GM20431 (cell line): ENCODE data around the gene BLID.

Source experiments
- in situ Hi-C: fragments of 300-500 bp; cut with MseI, MboI; formaldehyde crosslinking; loops from one replicate; pipeline ENCODE4 v1.15.0; 2020; ENCODE audit warnings: low sequenced_read_pairs; ENCODE audit not compliant: unreplicated experiment

Gene BLID, protein sequence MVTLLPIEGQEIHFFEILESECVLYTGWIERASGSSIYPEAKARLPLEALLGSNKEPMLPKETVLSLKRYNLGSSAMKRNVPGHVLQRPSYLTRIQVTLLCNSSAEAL

DNA sequence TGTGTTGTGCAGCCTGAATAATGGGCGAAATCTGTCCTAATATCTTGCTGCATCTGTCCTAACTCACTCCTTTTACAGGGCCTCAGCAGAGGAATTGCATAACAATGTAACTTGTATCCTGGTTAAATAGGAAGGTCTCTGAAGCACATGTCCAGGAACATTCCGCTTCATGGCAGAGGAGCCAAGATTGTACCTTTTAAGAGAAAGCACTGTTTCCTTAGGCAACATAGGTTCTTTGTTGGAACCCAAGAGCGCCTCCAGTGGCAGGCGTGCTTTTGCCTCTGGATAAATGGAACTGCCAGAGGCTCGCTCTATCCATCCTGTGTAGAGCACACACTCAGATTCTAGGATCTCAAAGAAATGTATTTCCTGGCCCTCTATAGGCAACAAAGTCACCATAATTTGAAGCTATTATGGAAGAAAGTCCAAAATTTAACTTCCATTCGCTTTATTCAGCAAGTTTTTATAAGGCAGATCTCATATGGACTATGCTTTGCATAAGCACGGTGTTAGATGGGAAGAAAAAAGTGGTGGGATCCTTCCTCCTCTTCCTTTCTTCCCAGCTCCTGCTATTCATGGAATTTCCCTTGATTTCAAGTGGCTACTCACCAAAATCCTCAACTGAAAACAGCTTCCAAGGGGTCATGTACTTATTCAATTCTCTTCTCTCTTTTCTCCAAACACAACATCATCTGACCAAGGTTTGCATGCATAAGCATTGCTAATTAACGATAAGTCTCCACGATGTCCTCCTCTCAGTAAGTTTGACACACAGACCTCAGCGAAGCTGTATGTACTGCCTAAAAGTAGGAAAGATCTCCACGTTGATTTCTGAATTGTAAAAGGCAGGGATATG, at the start of gene BLID:
Gene BLID (minus strand): TSS at position 692 of the 856 bp plus-strand sequence. CDS start 293 bp downstream, at position 399.
- in situ Hi-C loops, result no loop called here

DNA sequence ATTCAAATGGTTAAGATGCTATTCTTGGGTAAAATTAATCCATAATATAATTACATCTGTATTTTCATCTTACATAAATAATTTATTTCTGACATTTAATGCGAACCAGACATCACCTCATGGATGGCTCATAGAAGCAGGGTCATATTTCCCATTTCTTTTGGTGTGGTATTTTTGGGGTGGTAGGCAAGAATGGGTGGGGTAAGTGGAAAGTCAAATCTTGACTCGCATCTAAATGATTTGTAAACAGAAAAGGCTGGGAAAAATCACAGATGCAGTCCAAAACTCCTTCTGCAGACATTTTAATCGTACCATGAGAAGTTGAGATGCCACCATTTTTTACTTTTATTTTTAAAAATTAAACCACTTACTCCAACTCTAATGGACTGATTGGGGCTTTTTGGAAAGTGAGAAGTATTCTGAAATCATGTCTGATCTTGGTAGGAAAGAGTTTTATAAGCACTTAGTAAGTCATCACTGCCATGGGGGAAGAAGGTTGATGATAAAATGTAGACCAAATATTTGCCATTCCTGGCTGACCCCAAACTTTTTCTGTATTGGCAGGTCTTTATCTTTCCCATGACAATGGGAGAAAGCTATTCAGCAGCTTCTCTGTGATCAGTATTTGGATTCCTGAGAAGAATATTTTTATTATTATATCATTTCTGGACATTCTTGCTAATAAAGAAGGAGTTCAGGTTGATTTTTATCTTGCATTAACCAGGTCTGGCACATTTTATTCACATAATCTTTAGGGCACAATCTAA, 47.2 kb upstream of the BLID start:
- in situ Hi-C loops, result no loop called here

DNA sequence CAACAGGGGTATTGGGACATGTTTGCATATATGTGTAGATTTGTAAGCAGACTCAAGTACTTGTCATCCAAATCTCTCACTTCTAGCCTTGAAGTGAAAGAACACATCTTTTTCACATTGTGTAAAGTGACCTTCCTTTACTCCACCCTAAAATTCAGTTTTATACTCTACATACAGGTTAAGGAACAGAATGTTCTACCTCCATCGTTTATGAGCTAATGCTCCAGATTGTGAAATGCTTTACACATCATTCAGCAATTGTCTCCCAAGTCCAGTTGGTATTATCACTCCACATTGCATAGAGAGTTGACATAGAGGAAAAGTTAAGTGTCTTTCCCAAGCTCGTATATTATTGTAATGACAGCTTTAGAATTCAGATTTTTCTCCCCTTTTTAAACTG, 46.1 kb upstream of the BLID start:
- in situ Hi-C loops, result no loop called here

DNA sequence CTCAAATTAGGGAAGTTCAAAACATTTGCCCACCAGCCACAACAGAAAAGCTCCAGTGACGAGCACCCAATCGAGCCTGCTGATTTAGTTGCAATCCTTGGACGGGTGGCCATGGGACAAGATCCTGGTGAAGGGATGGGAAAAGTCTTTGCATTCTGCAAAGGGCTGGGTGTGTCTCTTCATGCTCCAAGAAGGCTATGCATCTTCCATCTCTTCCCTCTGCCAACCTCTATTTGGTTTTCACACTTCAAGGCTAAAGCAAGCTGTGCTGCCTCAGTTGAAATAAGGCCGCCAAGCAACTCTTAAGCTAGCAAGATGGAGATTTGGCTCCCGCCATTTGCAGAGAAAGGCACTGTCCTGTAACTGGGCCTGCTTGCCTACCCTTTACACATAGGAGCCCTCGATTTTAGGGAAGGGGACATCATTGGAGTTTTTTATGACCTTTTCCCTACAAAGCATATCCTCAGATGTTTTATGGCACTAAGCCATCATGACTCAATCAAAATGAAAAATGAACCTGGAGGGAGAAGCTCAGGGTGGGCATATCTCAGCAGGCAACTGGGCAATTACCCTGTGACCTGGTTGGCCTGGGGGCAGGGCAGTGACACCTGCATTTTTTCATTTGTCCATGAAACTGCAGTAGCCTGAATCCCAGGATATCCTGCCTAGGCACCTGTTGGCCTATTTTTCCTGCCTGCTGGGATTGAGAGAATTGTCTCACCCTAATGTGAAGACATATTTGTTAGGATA, 45.0 kb upstream of the BLID start:
- in situ Hi-C loops, result no loop called here

DNA sequence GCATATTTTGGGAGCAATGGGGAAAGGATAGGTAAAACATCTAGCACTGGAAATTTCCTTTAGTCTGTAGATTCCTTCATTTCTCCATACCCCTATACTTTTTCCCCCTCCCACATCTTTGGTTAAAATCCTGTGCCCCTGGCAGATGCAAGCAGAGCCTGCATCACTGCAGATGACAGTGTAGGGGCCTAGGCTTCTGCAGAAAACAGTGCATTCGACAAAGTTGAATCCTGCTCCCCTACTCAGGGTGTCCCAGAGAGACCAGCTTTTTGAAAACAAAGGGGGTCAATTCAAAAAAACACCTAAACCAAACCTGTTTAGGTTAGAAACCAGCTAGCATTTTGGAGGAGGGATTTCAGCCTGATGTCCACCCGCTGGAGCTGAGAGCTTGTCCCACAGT, 43.8 kb upstream of the BLID start:
- in situ Hi-C loops, result no loop called here

DNA sequence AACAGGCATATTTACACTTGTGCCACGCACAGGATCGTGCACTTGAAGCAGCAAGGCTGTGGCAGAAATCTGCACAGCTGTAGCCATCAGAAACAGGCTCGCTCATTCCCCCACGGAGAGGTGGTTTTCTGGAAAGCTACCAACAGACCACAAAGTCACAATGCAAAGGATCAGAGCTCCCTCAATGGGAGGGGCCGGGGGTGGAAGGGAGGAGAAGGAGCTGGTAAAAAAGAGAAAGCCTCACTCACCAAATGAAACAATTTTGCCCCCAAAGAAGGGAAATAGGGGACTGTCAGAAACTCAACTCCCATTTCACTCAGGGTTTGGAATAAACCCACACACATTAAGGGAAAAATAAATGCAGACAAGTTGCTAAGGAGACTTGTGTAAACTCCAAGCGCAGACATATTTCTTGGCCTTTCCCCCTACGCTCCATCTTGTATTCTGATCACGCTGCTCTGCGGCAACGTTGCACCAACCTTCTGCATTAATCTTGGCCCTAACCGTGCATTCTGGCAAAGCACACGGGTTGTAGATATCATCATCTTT, 43.2 kb upstream of the BLID start:
- in situ Hi-C loops, result no loop called here

DNA sequence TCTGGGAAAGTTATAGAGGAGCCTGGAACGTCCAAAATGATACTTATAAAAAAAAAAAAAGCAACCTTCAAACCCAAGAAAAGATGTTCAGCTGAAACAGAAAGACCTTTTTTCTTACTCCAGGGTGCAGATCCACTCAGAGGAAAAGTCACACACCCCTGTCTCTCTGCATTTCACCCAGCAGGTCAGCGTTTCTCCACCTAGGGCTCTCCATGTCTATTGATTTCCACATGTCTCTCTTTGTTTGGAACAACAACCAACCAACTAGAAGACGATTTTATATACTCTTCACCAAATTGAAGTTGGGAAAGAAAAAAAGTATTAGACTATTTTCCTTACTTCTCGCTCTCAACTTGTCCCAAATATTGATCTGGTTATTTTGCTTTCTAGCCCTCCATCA, 42.2 kb upstream of the BLID start:
- in situ Hi-C loops, result no loop called here

DNA sequence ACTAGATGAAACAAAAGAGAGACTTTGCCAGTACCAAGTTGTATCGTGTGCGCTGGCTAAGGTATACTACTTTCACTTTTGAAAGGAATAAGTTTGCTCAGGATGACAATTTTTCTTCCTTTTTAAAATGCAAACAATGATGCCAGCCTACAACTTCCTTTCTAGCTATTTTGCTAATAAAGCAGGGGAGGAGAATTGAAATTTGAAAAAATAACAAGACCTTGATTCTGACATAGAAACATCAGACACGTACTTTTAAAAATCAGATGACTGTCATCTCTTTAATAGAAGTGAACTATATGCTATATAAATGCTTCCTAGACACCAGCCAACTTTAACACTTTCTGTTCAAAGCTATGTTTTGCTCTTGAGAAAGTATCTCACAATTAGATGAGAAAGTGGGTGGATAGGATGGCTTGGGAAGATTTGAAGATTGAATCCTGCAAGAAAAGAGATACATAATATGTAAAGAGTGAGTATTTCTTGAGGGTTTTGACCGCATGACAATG, 41.7 kb upstream of the BLID start:
- in situ Hi-C loops, result no loop called here

DNA sequence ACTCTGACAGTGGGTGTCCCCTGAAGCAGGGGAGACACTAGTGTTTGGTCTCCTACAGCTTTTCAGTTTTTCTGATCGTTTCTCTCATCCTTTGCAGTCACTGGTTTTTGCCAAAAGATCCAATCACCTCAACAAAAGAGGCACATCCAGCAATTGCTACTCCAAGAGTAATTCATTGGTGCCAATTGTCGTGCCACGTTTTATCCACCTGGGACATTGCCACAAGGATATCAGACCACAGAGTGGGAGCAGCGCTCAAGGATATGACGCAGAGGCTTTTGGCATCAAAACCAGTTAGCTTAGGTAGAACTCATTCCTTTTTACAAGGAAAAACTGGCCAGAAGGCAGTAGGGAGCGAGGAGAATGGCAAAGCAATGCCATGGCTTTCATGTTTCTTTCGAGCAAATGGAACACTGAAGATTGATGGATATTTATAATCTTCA, 40.9 kb upstream of the BLID start:
- in situ Hi-C loops, result no loop called here

DNA sequence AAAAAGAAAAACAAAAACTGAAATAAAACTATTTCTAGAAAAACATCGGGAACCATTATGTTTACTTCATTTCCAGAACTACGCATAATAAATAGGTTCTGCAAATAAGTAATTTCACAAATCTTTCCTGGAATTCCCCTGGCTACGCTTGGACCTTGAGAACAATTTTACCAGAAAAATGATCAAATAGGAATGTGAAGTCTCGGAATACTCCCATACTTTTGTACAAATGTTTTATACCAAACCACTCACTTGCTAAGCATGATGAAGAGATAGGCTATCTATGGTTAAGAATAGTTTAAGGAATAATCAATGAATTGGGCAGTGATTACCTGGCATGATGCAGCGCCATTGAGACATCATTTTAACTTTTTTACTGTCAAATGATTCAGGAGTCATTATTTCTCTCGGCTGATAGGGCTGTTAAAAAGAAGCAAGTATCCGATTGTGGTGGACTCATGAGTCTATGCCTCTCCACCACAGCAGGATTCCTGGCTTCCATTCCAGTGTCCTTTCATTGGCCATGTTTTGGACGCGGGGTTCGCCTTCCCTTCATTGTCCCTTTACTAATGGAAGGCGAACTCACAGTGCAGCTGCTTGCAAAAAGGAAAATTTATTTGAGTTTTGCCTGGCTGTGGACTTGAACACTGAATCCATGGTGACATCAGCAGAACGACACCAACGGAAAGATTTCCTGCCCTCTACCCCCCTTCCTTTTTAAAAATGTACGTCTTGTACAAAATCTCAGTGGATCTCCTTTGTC, 39.9 kb upstream of the BLID start:
- in situ Hi-C loops, result no loop called here

DNA sequence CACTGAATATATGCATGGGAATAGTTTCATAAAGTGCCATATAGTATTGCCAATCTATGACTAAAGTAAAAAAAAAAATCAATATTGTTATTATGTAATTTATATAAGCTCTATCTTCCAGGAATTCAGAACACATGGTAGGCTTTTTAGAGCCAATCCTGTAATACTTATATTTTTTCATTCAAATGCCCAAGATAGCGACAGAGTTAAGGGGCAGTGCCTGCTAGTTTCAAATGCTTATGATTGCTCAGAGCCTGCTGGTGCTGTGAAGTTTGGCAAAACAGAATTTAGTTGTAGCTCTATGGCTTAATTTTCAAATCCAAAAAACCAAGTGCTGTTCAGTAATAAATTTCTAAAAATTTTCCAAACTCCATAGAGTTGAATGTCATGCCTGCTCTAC, 39.0 kb upstream of the BLID start:
- in situ Hi-C loops, result no loop called here

DNA sequence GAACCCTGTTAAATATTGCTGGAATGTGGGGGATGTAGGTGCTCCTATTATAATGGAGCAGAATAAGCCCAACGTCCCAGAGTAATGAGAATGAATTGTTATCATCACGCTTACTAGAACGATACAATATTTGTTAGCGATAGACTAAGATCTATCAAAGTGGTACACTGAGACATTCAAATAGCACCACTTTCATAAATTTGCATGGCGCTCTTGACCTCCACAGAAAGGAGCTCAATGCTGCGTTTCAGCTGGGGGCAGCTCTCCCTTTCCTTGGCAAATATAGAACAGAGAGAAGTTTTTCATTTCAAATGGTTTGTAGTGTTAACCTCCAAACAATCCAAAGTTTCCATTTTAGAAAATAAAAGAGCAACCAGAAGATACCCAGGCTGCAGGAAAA, 38.2 kb upstream of the BLID start:
- in situ Hi-C loops, result no loop called here

DNA sequence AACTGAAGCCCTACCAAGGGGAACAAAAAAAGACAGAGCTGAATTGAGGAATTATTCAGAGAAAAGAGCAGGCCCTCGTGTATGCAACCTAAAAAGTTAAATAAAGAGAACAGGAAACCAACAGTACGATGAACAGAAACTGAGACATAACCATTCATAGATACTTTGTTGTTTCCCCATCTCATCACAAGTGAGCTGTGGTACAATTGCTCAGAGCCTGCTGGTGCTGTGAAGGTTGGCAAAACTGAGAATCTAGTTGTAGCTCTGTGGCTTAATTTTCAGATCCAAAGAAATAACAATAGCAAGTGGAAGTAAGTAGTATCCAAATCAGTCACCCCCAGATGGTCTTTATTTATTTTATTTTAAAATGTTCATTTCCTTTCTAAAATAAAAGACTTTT, 37.7 kb upstream of the BLID start:
- in situ Hi-C loops, result no loop called here

DNA sequence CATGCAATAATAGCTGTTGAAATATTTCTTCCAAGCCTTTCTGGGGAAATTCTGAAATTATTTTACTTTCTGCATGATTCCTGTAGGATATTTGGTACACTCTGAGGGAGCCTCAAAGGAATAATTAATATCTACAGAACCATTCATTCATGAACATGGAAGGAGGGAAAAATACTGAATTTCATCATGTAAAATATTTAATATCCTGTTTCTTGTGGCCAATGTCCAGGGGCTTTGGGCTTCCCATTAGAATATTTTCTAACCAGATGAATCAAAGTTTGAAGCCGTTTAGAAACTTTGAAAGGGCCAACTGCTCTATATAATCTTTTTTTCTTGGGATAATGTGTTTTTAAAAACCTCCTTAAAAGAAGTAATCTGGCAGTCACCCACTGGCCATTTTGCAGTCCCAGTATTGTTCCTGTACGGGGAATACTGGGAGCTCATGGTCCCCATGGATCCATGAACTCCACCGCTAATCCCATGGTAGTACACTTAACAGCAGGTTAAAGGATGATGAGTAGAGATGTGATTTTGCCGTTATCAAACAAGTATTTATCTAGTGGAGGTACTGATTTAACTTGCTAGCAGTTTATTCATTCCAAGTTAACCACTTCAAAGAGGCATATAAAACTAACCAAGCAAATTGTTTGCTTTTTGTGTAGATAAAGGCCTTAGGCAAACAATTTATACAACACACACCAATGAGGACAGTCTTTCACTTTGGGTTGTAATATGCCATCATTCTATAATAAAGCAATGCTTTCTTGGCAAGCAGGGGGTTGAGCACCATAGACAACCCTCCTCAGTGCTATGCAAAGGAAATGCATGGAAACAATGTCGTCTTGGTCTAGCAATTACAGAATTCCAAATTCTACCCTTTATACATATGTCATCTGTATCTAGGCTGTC, 34.5 kb upstream of the BLID start:
- in situ Hi-C loops, result no loop called here

DNA sequence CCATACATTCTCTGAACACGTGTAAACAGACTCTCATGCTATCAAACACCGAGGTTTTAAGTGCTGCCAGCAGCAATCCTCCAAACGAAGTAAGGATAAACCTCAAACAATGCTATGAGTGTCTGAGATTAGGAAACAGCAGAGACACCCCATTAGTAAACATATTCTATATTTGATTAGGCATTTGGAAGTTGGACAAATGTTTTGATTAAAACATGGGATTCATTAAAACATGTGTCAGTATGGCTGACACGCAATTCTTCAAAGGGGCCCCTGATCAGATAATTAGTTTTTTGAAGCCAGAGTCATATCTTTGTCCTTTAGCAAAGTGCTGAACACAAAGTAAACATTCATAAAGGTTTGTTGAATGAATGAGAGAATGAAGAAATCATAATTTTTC, 33.2 kb upstream of the BLID start:
- in situ Hi-C loops, result no loop called here

DNA sequence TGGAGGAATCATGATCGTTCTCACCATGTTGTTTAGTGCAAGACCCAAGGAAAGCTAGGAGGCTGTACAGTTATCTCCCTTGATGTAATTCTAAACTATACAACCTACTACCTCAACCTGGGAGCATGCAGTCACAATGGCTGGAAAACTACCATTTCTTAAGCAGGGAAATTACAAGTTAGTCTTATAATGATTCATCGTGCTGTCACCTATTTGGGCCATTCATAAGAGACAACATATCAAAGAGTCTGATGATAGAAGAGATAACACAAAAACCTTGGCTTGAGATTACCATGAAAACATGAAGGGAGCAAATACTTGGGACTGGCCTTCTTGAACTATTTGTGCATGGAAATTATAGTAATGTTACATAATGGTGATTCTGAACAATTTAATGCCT, 30.5 kb upstream of the BLID start:
- in situ Hi-C loops, result no loop called here

DNA sequence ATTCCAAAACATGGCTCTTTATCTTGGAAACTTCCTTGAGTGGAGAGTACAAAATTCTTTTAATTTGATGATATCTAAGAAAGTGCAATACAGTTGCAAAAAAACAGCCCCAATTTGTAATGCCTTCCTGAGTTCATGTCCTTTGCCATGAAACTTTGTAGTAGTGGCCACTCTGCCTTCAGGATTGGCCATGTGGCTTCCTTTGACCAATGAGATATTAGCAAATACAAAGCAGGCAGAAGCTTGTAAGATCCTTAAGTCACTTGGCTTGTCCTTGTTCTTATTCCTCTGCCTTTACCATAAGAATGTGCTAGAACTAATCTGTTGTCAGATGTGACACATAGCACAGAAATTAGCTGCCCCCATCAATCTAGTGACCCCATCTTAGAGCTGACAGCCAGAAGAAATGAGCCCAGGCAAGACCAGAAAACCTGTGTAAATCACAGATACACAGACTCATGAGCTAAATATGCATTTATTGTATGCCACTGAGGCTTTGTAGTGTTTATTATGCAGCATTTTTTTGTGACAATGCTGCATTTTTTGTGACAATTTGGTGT, 29.8 kb upstream of the BLID start:
- in situ Hi-C loops, result no loop called here

DNA sequence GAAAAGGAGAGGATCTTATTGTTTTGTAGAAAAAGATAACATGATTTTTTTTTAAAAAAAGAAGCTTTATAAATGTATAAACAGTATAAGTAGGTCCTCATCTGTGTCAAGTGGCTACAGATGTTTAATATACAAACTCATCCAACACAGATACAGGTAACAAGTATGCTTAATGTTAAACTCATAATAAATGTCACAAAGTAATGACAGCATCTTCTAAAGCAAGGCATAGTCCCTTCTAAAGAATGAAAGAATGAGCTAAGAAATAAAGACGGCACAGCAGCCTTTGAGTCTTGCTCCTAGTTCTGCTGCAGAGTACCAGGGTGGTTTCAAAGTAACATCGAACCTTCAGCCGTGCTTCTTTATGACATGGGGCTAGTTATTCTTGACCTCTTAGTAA, 28.7 kb upstream of the BLID start:
- in situ Hi-C loops, result no loop called here
